OCI-LY3 (cell line): ENCODE data around the gene OSCAR.

ENCODE experiments used
- H2AFZ ChIP-seq: fragments of 200-600, 300-600 bp; shearing (Covaris generic); 2 replicates; pipeline ENCODE4 v1.6.0; 2014; ENCODE audit warnings: antibody characterized with exemption, low read depth, low read length
- H3K27ac ChIP-seq: fragments of 200-600, 300-600 bp; sonication (generic); 2 replicates; pipeline ENCODE4 v1.5.1; 2014; ENCODE audit warnings: mild to moderate bottlenecking, low read length, moderate library complexity, mixed read lengths
- H3K27me3 ChIP-seq: fragments of 200-600, 300-600 bp; sonication (generic); 2 replicates; pipeline ENCODE4 v1.6.1; 2014; ENCODE audit warnings: low read depth, low read length, mixed read lengths
- H3K36me3 ChIP-seq: fragments of 200-600, 300-600 bp; sonication (generic); replicated peaks from 2 replicates; pipeline ENCODE3; 2014; ENCODE audit warnings: low read depth, low read length, mixed read lengths
- H3K4me1 ChIP-seq: fragments of 300-600, 200-600 bp; sonication (generic); 2 replicates; pipeline ENCODE4 v1.6.1; 2014; ENCODE audit warnings: low read length, mixed read lengths
- H3K4me2 ChIP-seq: fragments of 200-600, 300-600 bp; sonication (generic); 2 replicates; pipeline ENCODE4 v1.6.1; 2014; ENCODE audit warnings: low read length, mixed read lengths
- H3K4me3 ChIP-seq: fragments of 300-600, 200-600 bp; sonication (generic); 2 replicates; pipeline ENCODE4 v1.5.1; 2014; ENCODE audit warnings: antibody characterized with exemption, mild to moderate bottlenecking, low read length, moderate library complexity
- H3K79me2 ChIP-seq: fragments of 300-600, 200-600 bp; shearing (Covaris generic); 2 replicates; pipeline ENCODE4 v1.6.1; 2014; ENCODE audit warnings: mild to moderate bottlenecking, low read length, mixed read lengths
- H3K9ac ChIP-seq: fragments of 300-600, 200-600 bp; shearing (Covaris generic); 2 replicates; pipeline ENCODE4 v1.6.0; 2014; ENCODE audit warnings: mild to moderate bottlenecking, low read length, moderate library complexity
- H3K9me3 ChIP-seq: fragments of 200-600, 300-600 bp; shearing (Covaris generic); 2 replicates; pipeline ENCODE4 v1.6.1; 2014; ENCODE audit warnings: low read length, mixed read lengths; ENCODE audit not compliant: insufficient read depth
- H4K20me1 ChIP-seq: fragments of 200-600, 300-600 bp; sonication (generic); 2 replicates; pipeline ENCODE4 v1.6.1; 2016; ENCODE audit warnings: low read length, mixed read lengths; ENCODE audit not compliant: insufficient read depth
- CTCF ChIP-seq: fragments of 200-600, 300-600 bp; sonication (generic); IDR thresholded peaks from 2 replicates; pipeline ENCODE4 v1.5.1; 2014; ENCODE audit warnings: antibody characterized with exemption, low read length, low read depth
- EZH2phosphoT487 ChIP-seq: fragments of 200-600 bp; shearing (Covaris generic); IDR thresholded peaks from 2 replicates; pipeline ENCODE4 v1.6.1; 2018; ENCODE audit warnings: antibody characterized with exemption, mixed run types, low read depth

Gene OSCAR

GRCh38 chr19:54137699-54138488 is 37.3 kb upstream of the OSCAR start, which contains the start of gene CNOT3:
CNOT3 (plus strand) TSS chr19:54137762; CDS start chr19:54142979, 5,217 bp downstream.
- Histone ChIP-seq H3K79me2 (peaks cover 53% of the 10 kb centered on the region), H3K9me3 (no peaks in the 10 kb centered on the region), H3K27me3 (no peaks in the 10 kb centered on the region), H3K4me1 (peaks cover 21% of the 10 kb centered on the region), H3K9ac (peak within 1 kb of the TSS; percentile 97), H3K36me3 (peaks cover 27% of the 10 kb centered on the region), H3K4me2 (peak within 1 kb of the TSS; percentile 87), H2AFZ (peak within 1 kb of the TSS; percentile 80), H3K4me3 (peak within 1 kb of the TSS; percentile 94), H4K20me1 (peaks cover 42% of the 10 kb centered on the region), H3K27ac (peak within 1 kb of the TSS; percentile 68)
- TF ChIP-seq EZH2phosphoT487 (no peak), CTCF (no peak)

GRCh38 chr19:54136864-54137698 is 36.5 kb upstream of the OSCAR start:
- Histone ChIP-seq H3K27ac (no peak overlapping the region), H3K4me1 (peaks cover 21% of the 10 kb centered on the region), H3K4me3 (peak overlapping the region; percentile 94), H3K4me2 (peak overlapping the region; percentile 87), H3K36me3 (peaks cover 21% of the 10 kb centered on the region), H3K9me3 (no peaks in the 10 kb centered on the region), H3K79me2 (peaks cover 45% of the 10 kb centered on the region), H2AFZ (peak overlapping the region; percentile 80), H3K27me3 (no peaks in the 10 kb centered on the region), H3K9ac (peak overlapping the region; percentile 66), H4K20me1 (peaks cover 37% of the 10 kb centered on the region)
- no peak for TF ChIP-seq CTCF
- no peak for TF ChIP-seq EZH2phosphoT487

- TF ChIP-seq EZH2phosphoT487: no peak
- no peak for TF ChIP-seq CTCF
- Histone ChIP-seq H3K9me3 (no peaks in the 10 kb centered on the region), H3K9ac (peak overlapping the region; percentile 66), H3K4me3 (peak overlapping the region; percentile 83), H3K36me3 (peaks cover 20% of the 10 kb centered on the region), H3K4me2 (peak overlapping the region; percentile 87), H3K79me2 (peaks cover 37% of the 10 kb centered on the region), H4K20me1 (peaks cover 29% of the 10 kb centered on the region), H3K27me3 (no peaks in the 10 kb centered on the region), H3K4me1 (peaks cover 21% of the 10 kb centered on the region), H2AFZ (peak overlapping the region; percentile 80), H3K27ac (no peak overlapping the region)
Observed at GRCh38 chr19:54136086-54136863, 35.7 kb upstream of the OSCAR start.
